OCI-LY3 (cell line): ENCODE measurements around the gene CAAP1.

ENCODE experiments used
- H2AFZ ChIP-seq: fragments of 200-600, 300-600 bp; shearing (Covaris generic); 2 replicates; pipeline ENCODE4 v1.6.0; 2014; ENCODE audit warnings: antibody characterized with exemption, low read depth, low read length
- H3K27ac ChIP-seq: fragments of 200-600, 300-600 bp; sonication (generic); 2 replicates; pipeline ENCODE4 v1.5.1; 2014; ENCODE audit warnings: mild to moderate bottlenecking, low read length, moderate library complexity, mixed read lengths
- H3K27me3 ChIP-seq: fragments of 200-600, 300-600 bp; sonication (generic); 2 replicates; pipeline ENCODE4 v1.6.1; 2014; ENCODE audit warnings: low read depth, low read length, mixed read lengths
- H3K36me3 ChIP-seq: fragments of 200-600, 300-600 bp; sonication (generic); replicated peaks from 2 replicates; pipeline ENCODE3; 2014; ENCODE audit warnings: low read depth, low read length, mixed read lengths
- H3K4me1 ChIP-seq: fragments of 300-600, 200-600 bp; sonication (generic); 2 replicates; pipeline ENCODE4 v1.6.1; 2014; ENCODE audit warnings: low read length, mixed read lengths
- H3K4me2 ChIP-seq: fragments of 200-600, 300-600 bp; sonication (generic); 2 replicates; pipeline ENCODE4 v1.6.1; 2014; ENCODE audit warnings: low read length, mixed read lengths
- H3K4me3 ChIP-seq: fragments of 300-600, 200-600 bp; sonication (generic); 2 replicates; pipeline ENCODE4 v1.5.1; 2014; ENCODE audit warnings: antibody characterized with exemption, mild to moderate bottlenecking, low read length, moderate library complexity
- H3K79me2 ChIP-seq: fragments of 300-600, 200-600 bp; shearing (Covaris generic); 2 replicates; pipeline ENCODE4 v1.6.1; 2014; ENCODE audit warnings: mild to moderate bottlenecking, low read length, mixed read lengths
- H3K9ac ChIP-seq: fragments of 300-600, 200-600 bp; shearing (Covaris generic); 2 replicates; pipeline ENCODE4 v1.6.0; 2014; ENCODE audit warnings: mild to moderate bottlenecking, low read length, moderate library complexity
- H3K9me3 ChIP-seq: fragments of 200-600, 300-600 bp; shearing (Covaris generic); 2 replicates; pipeline ENCODE4 v1.6.1; 2014; ENCODE audit warnings: low read length, mixed read lengths; ENCODE audit not compliant: insufficient read depth
- H4K20me1 ChIP-seq: fragments of 200-600, 300-600 bp; sonication (generic); 2 replicates; pipeline ENCODE4 v1.6.1; 2016; ENCODE audit warnings: low read length, mixed read lengths; ENCODE audit not compliant: insufficient read depth
- EZH2phosphoT487 ChIP-seq: fragments of 200-600 bp; shearing (Covaris generic); IDR thresholded peaks from 2 replicates; pipeline ENCODE4 v1.6.1; 2018; ENCODE audit warnings: antibody characterized with exemption, mixed run types, low read depth
- TF ChIP-seq, protein P1 (sequence below): fragments of 200-600, 300-600 bp; sonication (generic); IDR thresholded peaks from 2 replicates; pipeline ENCODE4 v1.5.1; 2014; ENCODE audit warnings: antibody characterized with exemption, low read length, low read depth

Gene CAAP1

DNA sequence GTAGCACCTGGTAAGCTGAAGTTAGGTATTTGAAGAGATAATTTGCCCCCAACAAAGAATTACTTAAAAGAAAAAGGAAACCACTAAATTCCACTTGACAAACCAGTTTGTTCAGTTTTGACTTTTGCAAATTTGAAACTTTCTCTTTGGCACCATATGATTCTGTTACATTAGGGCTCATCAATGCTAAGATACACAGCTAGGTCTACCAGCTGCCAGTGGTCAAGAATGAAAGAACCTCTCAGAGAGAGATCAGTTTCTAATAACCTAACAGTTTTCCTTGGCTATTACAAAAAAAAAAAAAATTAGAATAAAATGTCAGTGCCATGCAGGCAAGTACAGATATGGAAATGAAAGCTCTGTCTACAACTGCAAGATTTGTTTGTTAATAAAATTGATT, 92.3 kb downstream of the CAAP1 start:
- Histone ChIP-seq H3K9me3 (no peaks in the 10 kb centered on the region), H3K4me3 (no peak overlapping the region), H3K79me2 (no peaks in the 10 kb centered on the region), H3K4me2 (no peak overlapping the region), H3K36me3 (no peaks in the 10 kb centered on the region), H3K4me1 (no peaks in the 10 kb centered on the region), H3K27me3 (no peaks in the 10 kb centered on the region), H3K27ac (no peak overlapping the region), H2AFZ (no peak overlapping the region), H4K20me1 (no peaks in the 10 kb centered on the region), H3K9ac (no peak overlapping the region)
- TF ChIP-seq, protein P1, sequence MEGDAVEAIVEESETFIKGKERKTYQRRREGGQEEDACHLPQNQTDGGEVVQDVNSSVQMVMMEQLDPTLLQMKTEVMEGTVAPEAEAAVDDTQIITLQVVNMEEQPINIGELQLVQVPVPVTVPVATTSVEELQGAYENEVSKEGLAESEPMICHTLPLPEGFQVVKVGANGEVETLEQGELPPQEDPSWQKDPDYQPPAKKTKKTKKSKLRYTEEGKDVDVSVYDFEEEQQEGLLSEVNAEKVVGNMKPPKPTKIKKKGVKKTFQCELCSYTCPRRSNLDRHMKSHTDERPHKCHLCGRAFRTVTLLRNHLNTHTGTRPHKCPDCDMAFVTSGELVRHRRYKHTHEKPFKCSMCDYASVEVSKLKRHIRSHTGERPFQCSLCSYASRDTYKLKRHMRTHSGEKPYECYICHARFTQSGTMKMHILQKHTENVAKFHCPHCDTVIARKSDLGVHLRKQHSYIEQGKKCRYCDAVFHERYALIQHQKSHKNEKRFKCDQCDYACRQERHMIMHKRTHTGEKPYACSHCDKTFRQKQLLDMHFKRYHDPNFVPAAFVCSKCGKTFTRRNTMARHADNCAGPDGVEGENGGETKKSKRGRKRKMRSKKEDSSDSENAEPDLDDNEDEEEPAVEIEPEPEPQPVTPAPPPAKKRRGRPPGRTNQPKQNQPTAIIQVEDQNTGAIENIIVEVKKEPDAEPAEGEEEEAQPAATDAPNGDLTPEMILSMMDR = no peak
- no peak for TF ChIP-seq EZH2phosphoT487

GRCh38 chr9:26791274-26791673, 101.3 kb downstream of the CAAP1 start:
- no peak overlapping the region for H3K4me3 ChIP-seq
- H4K20me1 ChIP-seq = no peaks in the 10 kb centered on the region
- no peak overlapping the region for H3K27ac ChIP-seq
- no peaks in the 10 kb centered on the region for H3K4me1 ChIP-seq
- no peak overlapping the region for H3K9ac ChIP-seq
- no peaks in the 10 kb centered on the region for H3K27me3 ChIP-seq
- no peaks in the 10 kb centered on the region for H3K9me3 ChIP-seq
- H3K79me2 ChIP-seq = no peaks in the 10 kb centered on the region
- no peak overlapping the region for H3K4me2 ChIP-seq
- H2AFZ ChIP-seq = no peak overlapping the region
- TF ChIP-seq, protein P1 = no peak
- TF ChIP-seq EZH2phosphoT487 = no peak
- no peaks in the 10 kb centered on the region for H3K36me3 ChIP-seq
